A549 (cell line): ENCODE results near the gene TNFAIP8L1. TPM values are rescaled to one million over a fixed set of nuclear protein-coding genes. Genes with fewer than 3 reads are reported as not detected.

ENCODE experiments used
- ATAC-seq, 2 experiments: fragments of 200-7000 bp in 1 of 2; fragments of >200 bp in 1 of 2; cut with Nextera tagmentation in 1 of 2; cut with Tn5 transposase in 1 of 2; 3 replicates each; pipeline versions ENCODE4 v1.8.0 to v1.9.1; 2018 to 2020; ENCODE audit warnings: mild to moderate bottlenecking in 1 of 2, moderate library complexity in 1 of 2
- CTCF ChIA-PET: fragments of 300-600 bp; sonication (Branson Sonifier 250); formaldehyde crosslinking; extraction: SDS; loops from one replicate; lab custom pipeline; 2021; ENCODE audit warnings: antibody characterized with exemption, inconsistent platforms; lab: Yijun Ruan, JAX
- POLR2A ChIA-PET: fragments of 350-600 bp; formaldehyde crosslinking; extraction: SDS; loops from one replicate; lab custom pipeline; 2021; ENCODE audit warnings: antibody characterized with exemption, inconsistent platforms; lab: Yijun Ruan, JAX
- DNase-seq, 2 experiments: peaks; one replicate each; pipeline versions ENCODE4 v3.0.0 to v3.0.0-alpha.2; 2011 to 2016; ENCODE audit warnings: low read depth in 1 of 2, low spot score in 1 of 2
- FAIRE-seq: peaks from 2 replicates; lab custom pipeline; 2011; peaks lifted over from hg19 to GRCh38; lab: Jason Lieb, UNC
- H3K27ac ChIP-seq, 2 experiments: fragments of >200 bp; sonication (Bioruptor Twin); formaldehyde crosslinking; 3 replicates each; pipeline ENCODE4 v1.5.1; 2016 to 2017
- H3K4me1 ChIP-seq: fragments of >200 bp; sonication (Bioruptor Twin); formaldehyde crosslinking; 3 replicates; pipeline ENCODE4 v1.6.1; 2016
- H3K4me2 ChIP-seq: fragments of >200 bp; sonication (Bioruptor Twin); formaldehyde crosslinking; 3 replicates; pipeline ENCODE4 v1.6.1; 2016
- H3K4me3 ChIP-seq: fragments of >200 bp; sonication (Bioruptor Twin); formaldehyde crosslinking; 3 replicates; pipeline ENCODE4 v1.5.1; 2016
- H3K9me3 ChIP-seq: fragments of >200 bp; sonication (Bioruptor Twin); formaldehyde crosslinking; 3 replicates; pipeline ENCODE4 v1.6.1; 2016
- CBX8 ChIP-seq: fragments of 200-600 bp; sonication (generic); IDR thresholded peaks from 2 replicates; pipeline ENCODE4 v1.6.1; 2016
- CHD4 ChIP-seq: fragments of 200-600 bp; sonication (generic); IDR thresholded peaks from 2 replicates; pipeline ENCODE4 v1.6.1; 2016; ENCODE audit warnings: antibody characterized with exemption, mild to moderate bottlenecking, borderline replicate concordance
- EHF ChIP-seq: fragments of 250-450 bp; sonication (Bioruptor Pico); IDR thresholded peaks from 2 replicates; pipeline ENCODE4 v1.5.0; 2020; ENCODE audit warnings: mild to moderate bottlenecking
- FOSL2 ChIP-seq, 2 experiments: fragments of 450-650 bp in 1 of 2; fragments of >200 bp in 1 of 2; sonication (Bioruptor Twin) in 1 of 2; formaldehyde crosslinking; IDR thresholded peaks; 2 replicates each; pipeline versions ENCODE4 v1.5.0 to v1.6.1; 2016 to 2020; ENCODE audit warnings: mild to moderate bottlenecking in 1 of 2, moderate library complexity in 1 of 2
- HDAC2 ChIP-seq: fragments of 200-600 bp; sonication (generic); IDR thresholded peaks from 2 replicates; pipeline ENCODE4 v1.6.1; 2016
- JUN ChIP-seq, 2 experiments: fragments of >200 bp; sonication (Bioruptor Twin); formaldehyde crosslinking; IDR thresholded peaks; 2 replicates in 1 of 2; 3 replicates in 1 of 2; pipeline ENCODE4 v1.6.1; 2016 to 2017
- KDM1A ChIP-seq: fragments of 200-600 bp; sonication (generic); IDR thresholded peaks from 2 replicates; pipeline ENCODE4 v1.6.1; 2016; ENCODE audit warnings: low read depth, mild to moderate bottlenecking
- KDM5A ChIP-seq: fragments of 200-600 bp; sonication (generic); IDR thresholded peaks from 2 replicates; pipeline ENCODE4 v1.6.1; 2016; ENCODE audit warnings: antibody characterized with exemption, mild to moderate bottlenecking
- MAZ ChIP-seq: fragments of 150-350 bp; IDR thresholded peaks from 2 replicates; pipeline ENCODE4 v1.6.1; 2014; ENCODE audit warnings: antibody characterized with exemption, low read depth, low read length, borderline replicate concordance
- NPAS2 ChIP-seq: fragments of 250-450 bp; sonication (Bioruptor Pico); IDR thresholded peaks from 2 replicates; pipeline ENCODE4 v1.8.0; 2022; ENCODE audit warnings: mild to moderate bottlenecking, moderate library complexity, borderline replicate concordance
- PHF8 ChIP-seq: fragments of 200-600 bp; sonication (generic); IDR thresholded peaks from 2 replicates; pipeline ENCODE4 v1.6.1; 2016; ENCODE audit warnings: low read depth, mild to moderate bottlenecking, antibody characterized with exemption, moderate library complexity, borderline replicate concordance
- POLR2A ChIP-seq: IDR thresholded peaks from 2 replicates; pipeline ENCODE4 v1.6.1; 2012; ENCODE audit warnings: mild to moderate bottlenecking, low read length
- RARB ChIP-seq: fragments of 250-450 bp; sonication (Bioruptor Pico); IDR thresholded peaks from 2 replicates; pipeline ENCODE4 v1.8.0; 2021; ENCODE audit warnings: mild to moderate bottlenecking, moderate library complexity
- RCOR1 ChIP-seq: fragments of 150-350 bp; IDR thresholded peaks from 2 replicates; pipeline ENCODE4 v1.6.1; 2014; ENCODE audit warnings: antibody characterized with exemption, low read length, low read depth
- TFCP2L1 ChIP-seq: fragments of 250-450 bp; sonication (Bioruptor Pico); IDR thresholded peaks from 2 replicates; pipeline ENCODE4 v1.5.0; 2021; ENCODE audit warnings: mild to moderate bottlenecking
- USF2 ChIP-seq: fragments of 450-650 bp; IDR thresholded peaks from 2 replicates; pipeline ENCODE4 v1.6.1; 2014; ENCODE audit warnings: antibody characterized with exemption
- ZFP36 ChIP-seq: fragments of 450-650 bp; IDR thresholded peaks from 2 replicates; pipeline ENCODE4 v1.6.1; 2014; ENCODE audit warnings: borderline replicate concordance; ENCODE audit not compliant: partially characterized antibody
- ZSCAN20 ChIP-seq: fragments of 250-450 bp; sonication (Bioruptor Pico); IDR thresholded peaks from 2 replicates; pipeline ENCODE4 v1.8.0; 2022; ENCODE audit warnings: mild to moderate bottlenecking, moderate library complexity
- WGBS: methylation state at CpG from one replicate; pipeline ENCODE4 v1.1.6; 2017; ENCODE audit errors: missing lambda C conversion rate; 5-methylcytosine and 5-hydroxymethylcytosine counted together
- polyA plus RNA-seq, 4 experiments: library from polyadenylated mRNA; depleted of rRNA in 3 of 4; stranded (reverse); fragments of >200 nt; fragmentation: RNase III in 1 of 4; extraction: RNeasy Plus Mini Kit Qiagen cat#74134 plus additional on column Dnase treatment in 1 of 4; gene quantifications; 2 replicates in 3 of 4; 3 replicates in 1 of 4; pipeline ENCODE4 v1.2.3, GENCODE V29; 2011 to 2017
- TF ChIP-seq, protein P1 (sequence below): IDR thresholded peaks from 2 replicates; pipeline ENCODE4 v1.6.1; 2012
- TF ChIP-seq, protein P2 (sequence below): fragments of >200 bp; sonication (Bioruptor Twin); formaldehyde crosslinking; IDR thresholded peaks from 3 replicates; pipeline ENCODE4 v1.6.1; 2016

TNFAIP8L1 gene
- polyA plus RNA-seq, 2 of the 4 experiments (the other 2 are of a cell fraction): 3.2 to 5.9 TPM

- FAIRE-seq (no peak), ATAC-seq (peak; percentile 95 to 96), DNase-seq (peak; percentile 81 to 89)
- H3K4me2 ChIP-seq: peak within 1 kb of the TSS; percentile 99
- ChIA-PET CTCF (no interaction called here), POLR2A (no interaction called here)
- H3K9me3 ChIP-seq: no peaks in the 10 kb centered on the region
- H3K4me1 ChIP-seq: peaks cover 21% of the 10 kb centered on the region
- peak within 1 kb of the TSS; percentile 98 for H3K4me3 ChIP-seq
- TF ChIP-seq, protein P1, sequence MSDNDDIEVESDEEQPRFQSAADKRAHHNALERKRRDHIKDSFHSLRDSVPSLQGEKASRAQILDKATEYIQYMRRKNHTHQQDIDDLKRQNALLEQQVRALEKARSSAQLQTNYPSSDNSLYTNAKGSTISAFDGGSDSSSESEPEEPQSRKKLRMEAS: peak; percentile 67; the same call in 1 of the 2 replicates
- TF ChIP-seq POLR2A (peak; percentile 80), NPAS2 (CRISPR knock-in tag) (peak; percentile 45; the same call in 1 of the 2 replicates), CBX8 (no peak), ZFP36 (no peak), EHF (CRISPR knock-in tag) (no peak), KDM1A (no peak), JUN (IDR thresholded peaks at IDR 0.05) (peak in 1 of 2 experiments; percentile 72; a peak in 3 of 5 replicates), USF2 (peak; percentile 95), CHD4 (no peak), KDM5A (peak; percentile 90), TFCP2L1 (CRISPR knock-in tag) (no peak), FOSL2 (IDR thresholded peaks at IDR 0.05) (no peak), FOSL2 (CRISPR knock-in tag; IDR thresholded peaks at IDR 0.05) (no peak), PHF8 (peak; percentile 67; the same call in 1 of the 2 replicates), HDAC2 (no peak)
- TF ChIP-seq, protein P2, sequence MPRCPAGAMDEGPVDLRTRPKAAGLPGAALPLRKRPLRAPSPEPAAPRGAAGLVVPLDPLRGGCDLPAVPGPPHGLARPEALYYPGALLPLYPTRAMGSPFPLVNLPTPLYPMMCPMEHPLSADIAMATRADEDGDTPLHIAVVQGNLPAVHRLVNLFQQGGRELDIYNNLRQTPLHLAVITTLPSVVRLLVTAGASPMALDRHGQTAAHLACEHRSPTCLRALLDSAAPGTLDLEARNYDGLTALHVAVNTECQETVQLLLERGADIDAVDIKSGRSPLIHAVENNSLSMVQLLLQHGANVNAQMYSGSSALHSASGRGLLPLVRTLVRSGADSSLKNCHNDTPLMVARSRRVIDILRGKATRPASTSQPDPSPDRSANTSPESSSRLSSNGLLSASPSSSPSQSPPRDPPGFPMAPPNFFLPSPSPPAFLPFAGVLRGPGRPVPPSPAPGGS: 0 out of 3 replicates have a peak, but pooled peaks have one; percentile 19
- peak within 1 kb of the TSS; percentile 96 to 100 for H3K27ac ChIP-seq
- WGBS: 0% methylated on average over 2 of the region's 75 CpGs
These were observed 30.6 kb downstream of the TNFAIP8L1 start, which contains the start of gene MYDGF for GRCh38 chr19:4669723-4670480. TSS of gene MYDGF (minus strand) at chr19:4670342. CDS start at chr19:4670334, 8 bp downstream.

DNA sequence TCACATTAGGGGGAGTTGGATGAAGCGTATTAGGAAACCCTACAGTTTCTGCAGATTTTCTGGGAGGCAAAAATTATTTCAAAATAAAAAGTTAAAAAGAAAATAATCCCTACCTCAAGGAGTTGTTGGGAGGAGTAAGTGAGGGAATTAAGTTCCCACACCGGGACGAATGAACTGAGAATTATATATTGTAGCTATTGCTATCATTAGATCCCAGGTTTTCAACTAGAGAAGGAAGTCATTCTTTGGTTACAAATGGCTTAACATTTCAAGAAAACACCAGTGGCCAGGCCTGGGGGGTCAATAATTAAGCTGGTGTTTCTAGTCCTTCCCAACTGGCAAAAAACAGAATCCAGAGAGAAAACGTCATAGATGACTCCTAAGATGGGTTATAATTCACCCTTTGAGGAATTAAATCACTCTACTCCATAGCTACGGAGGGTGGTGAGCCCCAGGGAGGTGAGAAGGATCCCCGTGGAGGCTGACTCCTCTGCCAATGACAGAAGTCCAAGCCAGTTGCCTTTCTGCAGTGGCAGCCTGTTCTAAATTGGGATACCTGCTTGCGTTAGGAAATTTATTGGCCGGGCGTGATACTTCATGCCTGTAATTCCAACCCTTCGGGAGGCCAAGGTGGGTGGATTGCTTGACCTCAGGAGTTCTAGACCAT, 32.0 kb downstream of the TNFAIP8L1 start:
- peaks cover 21% of the 10 kb centered on the region for H3K4me1 ChIP-seq
- TF ChIP-seq RARB (CRISPR knock-in tag): no peak
- no peak for TF ChIP-seq CHD4
- TF ChIP-seq KDM1A: no peak
- TF ChIP-seq, all 56 proteins: peak for 0
- DNase-seq (peak in 1 of 2 experiments; percentile 37), ATAC-seq (no peak; a peak in 1 of 6 replicates), FAIRE-seq (no peak)
- no peak overlapping the region for H3K4me3 ChIP-seq
- peak overlapping the region; percentile 64 for H3K4me2 ChIP-seq
- POLR2A ChIA-PET: no interaction called here
- H3K27ac ChIP-seq: peak overlapping the region; percentile 96 to 100
- CTCF ChIA-PET: interaction anchor here (1.2 kb wide), 1 partner anchor 36 kb away, joined by 3 read pairs; no protein-coding TSS in a partner anchor
- no peaks in the 10 kb centered on the region for H3K9me3 ChIP-seq
- 19% methylated on average over 10 of the region's 10 CpGs for WGBS

- FAIRE-seq: no peak
- 68% methylated on average over 3 of the region's 4 CpGs for WGBS
- no peak for ATAC-seq
- H3K4me1 ChIP-seq: peaks cover 21% of the 10 kb centered on the region
- DNase-seq: no peak
- H3K4me3 ChIP-seq: no peak overlapping the region
- ChIA-PET POLR2A (interaction anchor here (0.6 kb wide), 1 partner anchor 41 kb away, joined by 3 read pairs; no protein-coding TSS in a partner anchor), CTCF (interaction anchor here (0.6 to 1.9 kb wide), 3 partner anchors 37 to 72 kb away, joined by 3 to 5 read pairs (median 3); no protein-coding TSS in a partner anchor)
- H3K27ac ChIP-seq: peak overlapping the region in 1 of 2 experiments; percentile 28; a peak in 1 of 6 replicates
- H3K9me3 ChIP-seq: no peaks in the 10 kb centered on the region
- H3K4me2 ChIP-seq: no peak overlapping the region
- TF ChIP-seq CBX8: no peak
- no peak for TF ChIP-seq ZSCAN20
- no peak for TF ChIP-seq RCOR1
- no peak for TF ChIP-seq MAZ
- no peak for TF ChIP-seq HDAC2
- no peak for TF ChIP-seq USF2
- TF ChIP-seq, protein P2: no peak
- TF ChIP-seq, all 56 proteins: peak for 0
These were observed 33.9 kb downstream of the TNFAIP8L1 start for GRCh38 chr19:4673216-4673615.
